ENCODE results near the gene IP6K3.

IP6K3 gene

DNA sequence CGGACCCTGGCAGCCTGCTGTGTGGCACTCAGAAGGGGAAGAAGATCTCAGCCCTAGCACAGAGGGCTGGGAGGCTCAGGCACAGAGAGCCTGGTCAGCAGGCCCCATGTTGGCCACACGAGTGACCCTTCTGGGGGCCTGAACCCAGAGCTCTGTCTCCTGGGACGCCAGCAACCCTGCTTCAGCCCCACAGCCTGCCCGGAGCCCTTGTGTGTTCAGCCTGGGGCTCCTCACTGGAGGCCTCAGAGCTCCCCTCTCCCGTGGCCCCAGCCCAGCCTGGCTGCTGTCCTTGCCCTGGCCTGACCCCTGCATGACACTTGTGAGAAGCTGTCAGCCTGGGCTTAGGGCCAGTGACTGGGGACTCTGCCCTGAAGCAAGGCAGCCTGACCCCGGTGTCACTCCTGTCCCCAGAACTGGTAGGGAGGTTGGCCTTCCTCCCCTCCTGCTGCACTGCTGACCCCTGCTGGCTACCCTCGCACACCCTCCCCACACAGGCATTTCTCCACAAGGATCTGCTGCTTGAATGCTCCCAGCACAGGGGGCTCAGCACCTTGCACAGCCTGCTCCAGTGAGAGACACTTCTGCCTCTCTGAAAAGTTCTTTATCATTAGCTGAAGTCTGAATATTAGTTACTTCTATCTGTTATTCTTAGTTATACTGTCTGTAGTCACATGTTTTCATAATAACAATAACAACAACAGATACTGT, 15.4 kb upstream of the IP6K3 start:
- no peak overlapping the region for H3K4me3 ChIP-seq (replicated peaks; ENCODE audit: low read depth, low read length)
- no peaks in the 10 kb centered on the region for H3K36me3 ChIP-seq (ENCODE audit: control insufficient read depth, insufficient read depth, low read length)
- TF ChIP-seq, protein P1, sequence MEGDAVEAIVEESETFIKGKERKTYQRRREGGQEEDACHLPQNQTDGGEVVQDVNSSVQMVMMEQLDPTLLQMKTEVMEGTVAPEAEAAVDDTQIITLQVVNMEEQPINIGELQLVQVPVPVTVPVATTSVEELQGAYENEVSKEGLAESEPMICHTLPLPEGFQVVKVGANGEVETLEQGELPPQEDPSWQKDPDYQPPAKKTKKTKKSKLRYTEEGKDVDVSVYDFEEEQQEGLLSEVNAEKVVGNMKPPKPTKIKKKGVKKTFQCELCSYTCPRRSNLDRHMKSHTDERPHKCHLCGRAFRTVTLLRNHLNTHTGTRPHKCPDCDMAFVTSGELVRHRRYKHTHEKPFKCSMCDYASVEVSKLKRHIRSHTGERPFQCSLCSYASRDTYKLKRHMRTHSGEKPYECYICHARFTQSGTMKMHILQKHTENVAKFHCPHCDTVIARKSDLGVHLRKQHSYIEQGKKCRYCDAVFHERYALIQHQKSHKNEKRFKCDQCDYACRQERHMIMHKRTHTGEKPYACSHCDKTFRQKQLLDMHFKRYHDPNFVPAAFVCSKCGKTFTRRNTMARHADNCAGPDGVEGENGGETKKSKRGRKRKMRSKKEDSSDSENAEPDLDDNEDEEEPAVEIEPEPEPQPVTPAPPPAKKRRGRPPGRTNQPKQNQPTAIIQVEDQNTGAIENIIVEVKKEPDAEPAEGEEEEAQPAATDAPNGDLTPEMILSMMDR (IDR thresholded peaks at IDR 0.05; ENCODE audit: insufficient read depth, low read length, poor library complexity, severe bottlenecking): peak; percentile 75
- peak; percentile 33 for DNase-seq (ENCODE audit: extremely low read depth, insufficient read length)
- no peaks in the 10 kb centered on the region; the same call in 1 of the 2 replicates for H3K27me3 ChIP-seq (replicated peaks; ENCODE audit: control insufficient read depth, insufficient read depth, low read length)

DNA sequence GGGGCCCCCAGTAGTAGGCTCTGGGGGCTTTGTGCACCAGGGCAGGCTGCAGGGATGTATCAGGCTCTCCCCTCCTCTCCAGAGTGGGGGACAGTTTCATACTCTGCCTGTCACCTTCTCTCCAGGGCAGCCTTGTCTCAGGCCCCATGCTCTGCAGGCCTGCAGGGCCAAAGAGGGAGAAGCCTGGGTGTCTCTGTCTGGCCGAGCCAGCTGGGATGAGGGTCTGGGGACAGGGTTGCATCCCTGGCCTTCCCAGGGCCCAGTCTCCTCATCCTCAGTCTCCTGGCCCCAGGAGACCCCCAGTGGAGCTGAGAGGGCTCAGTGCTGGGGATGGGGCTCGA, 14.8 kb upstream of the IP6K3 start:
- no peak for DNase-seq (ENCODE audit: extremely low read depth, insufficient read length)
- Histone ChIP-seq H3K27me3 (replicated peaks; ENCODE audit: control insufficient read depth, insufficient read depth, low read length) (peaks cover 2% of the 10 kb centered on the region), H3K4me3 (replicated peaks; ENCODE audit: low read depth, low read length) (no peak overlapping the region), H3K36me3 (ENCODE audit: control insufficient read depth, insufficient read depth, low read length) (no peaks in the 10 kb centered on the region)
- TF ChIP-seq, protein P1 (IDR thresholded peaks at IDR 0.05; ENCODE audit: insufficient read depth, low read length, poor library complexity, severe bottlenecking): no peak

DNA sequence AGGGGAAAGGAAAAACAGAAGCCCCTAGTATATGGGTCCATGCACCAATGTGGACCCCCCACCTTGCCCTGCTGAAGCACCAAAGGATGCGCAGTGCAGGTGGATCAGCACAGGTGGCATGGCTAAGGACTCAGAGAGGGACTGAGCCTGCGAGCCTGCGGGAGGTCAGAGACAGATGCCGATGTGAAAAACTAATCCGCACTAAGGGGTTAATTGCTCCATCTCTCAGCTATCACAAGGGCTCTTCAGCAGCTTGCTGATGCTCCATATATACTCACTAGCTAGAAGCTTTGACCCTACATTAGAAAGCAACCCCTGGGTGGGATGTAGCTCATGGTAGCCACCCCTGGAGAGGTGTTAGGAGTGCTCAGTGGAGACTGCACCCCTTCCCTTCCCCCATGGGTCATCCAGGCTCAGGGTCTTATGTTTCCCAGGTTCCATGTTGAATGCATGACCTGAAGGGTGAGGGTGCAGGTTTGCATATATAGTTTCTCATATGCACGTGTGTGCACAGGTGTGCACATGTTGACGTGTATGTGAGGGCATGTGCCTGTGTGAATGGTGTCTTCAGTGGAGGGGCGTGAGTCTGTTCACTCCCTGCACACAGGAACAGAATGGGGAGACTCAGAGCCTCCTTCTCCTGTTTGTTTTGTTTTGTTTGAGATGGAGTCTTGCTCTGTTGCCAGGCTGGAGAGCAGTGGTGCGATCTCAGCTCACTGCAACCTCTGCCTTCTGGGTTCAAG, 13.4 kb upstream of the IP6K3 start:
- H3K36me3 ChIP-seq (ENCODE audit: control insufficient read depth, insufficient read depth, low read length): no peaks in the 10 kb centered on the region
- peaks cover 2% of the 10 kb centered on the region for H3K27me3 ChIP-seq (replicated peaks; ENCODE audit: control insufficient read depth, insufficient read depth, low read length)
- H3K4me3 ChIP-seq (replicated peaks; ENCODE audit: low read depth, low read length): no peak overlapping the region
- TF ChIP-seq, protein P1 (IDR thresholded peaks at IDR 0.05; ENCODE audit: insufficient read depth, low read length, poor library complexity, severe bottlenecking): no peak
- DNase-seq (ENCODE audit: extremely low read depth, insufficient read length): no peak

DNA sequence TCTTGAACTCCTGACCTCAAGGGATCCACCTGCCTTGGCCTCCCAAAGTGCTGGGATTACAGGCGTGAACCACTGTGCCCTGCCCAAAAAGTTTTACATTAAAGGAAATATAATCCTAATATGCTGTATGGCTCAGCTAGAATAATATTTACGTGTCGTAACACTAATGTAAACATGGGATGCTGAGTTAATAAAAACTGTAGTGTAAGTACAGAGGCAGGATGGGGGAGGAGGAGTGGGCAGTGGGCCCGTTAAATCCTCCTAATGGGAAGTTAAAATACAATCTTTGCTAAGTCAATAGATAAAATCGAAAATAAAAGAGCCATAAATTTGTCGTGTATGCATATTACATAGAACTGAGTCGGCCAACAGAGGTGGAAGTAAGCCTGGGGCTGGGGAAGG, 12.1 kb upstream of the IP6K3 start:
- TF ChIP-seq, protein P1 (IDR thresholded peaks at IDR 0.05; ENCODE audit: insufficient read depth, low read length, poor library complexity, severe bottlenecking): no peak
- no peak for DNase-seq (ENCODE audit: extremely low read depth, insufficient read length)

DNA sequence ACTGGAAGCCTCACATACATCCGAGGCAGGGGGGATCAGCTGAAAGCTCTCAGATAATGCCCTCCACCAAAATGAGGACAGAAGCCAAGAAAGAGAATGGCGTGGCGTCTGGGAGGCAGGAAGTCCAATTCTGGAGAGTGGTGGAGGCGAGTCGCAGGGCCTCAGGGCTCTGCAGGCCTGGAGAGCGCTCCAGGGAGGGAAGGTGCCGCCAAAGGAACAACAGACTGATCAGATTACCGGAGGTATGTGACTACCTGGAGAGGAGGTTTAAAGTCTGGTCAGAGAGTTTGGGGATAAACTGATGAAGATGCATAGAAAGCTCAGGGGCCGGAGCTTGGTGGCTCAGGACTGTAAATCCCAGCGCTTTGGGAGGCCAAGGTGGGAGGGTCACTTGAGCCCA, 11.2 kb upstream of the IP6K3 start:
- Histone ChIP-seq H3K27me3 (replicated peaks; ENCODE audit: control insufficient read depth, insufficient read depth, low read length) (peaks cover 2% of the 10 kb centered on the region), H3K36me3 (ENCODE audit: control insufficient read depth, insufficient read depth, low read length) (no peaks in the 10 kb centered on the region), H3K4me3 (replicated peaks; ENCODE audit: low read depth, low read length) (no peak overlapping the region)
- DNase-seq (ENCODE audit: extremely low read depth, insufficient read length): no peak
- TF ChIP-seq, protein P1 (IDR thresholded peaks at IDR 0.05; ENCODE audit: insufficient read depth, low read length, poor library complexity, severe bottlenecking): no peak

More for the DNA sequence above, 12.1 kb upstream of the IP6K3 start:
- peaks cover 2% of the 10 kb centered on the region for H3K27me3 ChIP-seq (replicated peaks; ENCODE audit: control insufficient read depth, insufficient read depth, low read length)
- no peaks in the 10 kb centered on the region for H3K36me3 ChIP-seq (ENCODE audit: control insufficient read depth, insufficient read depth, low read length)
- no peak overlapping the region for H3K4me3 ChIP-seq (replicated peaks; ENCODE audit: low read depth, low read length)

Data from GM06990 (cell line).